Retinal pigment epithelial cell (primary cell): ENCODE results near the gene FRY.

Source experiments
- DNase-seq: peaks from one replicate; pipeline ENCODE4 v3.0.0-alpha.2; 2010; ENCODE audit warnings: low read depth
- H3K4me3 ChIP-seq: 2 replicates; pipeline ENCODE4 v1.5.1; 2011; ENCODE audit warnings: mild to moderate bottlenecking, low read length, control low read depth, moderate library complexity
- TF ChIP-seq, protein P1 (sequence below): conservative IDR thresholded peaks from 2 replicates; pipeline ENCODE4 v1.5.1; 2011; ENCODE audit warnings: low read depth, low read length, control low read depth, inconsistent platforms

The FRY gene

DNA sequence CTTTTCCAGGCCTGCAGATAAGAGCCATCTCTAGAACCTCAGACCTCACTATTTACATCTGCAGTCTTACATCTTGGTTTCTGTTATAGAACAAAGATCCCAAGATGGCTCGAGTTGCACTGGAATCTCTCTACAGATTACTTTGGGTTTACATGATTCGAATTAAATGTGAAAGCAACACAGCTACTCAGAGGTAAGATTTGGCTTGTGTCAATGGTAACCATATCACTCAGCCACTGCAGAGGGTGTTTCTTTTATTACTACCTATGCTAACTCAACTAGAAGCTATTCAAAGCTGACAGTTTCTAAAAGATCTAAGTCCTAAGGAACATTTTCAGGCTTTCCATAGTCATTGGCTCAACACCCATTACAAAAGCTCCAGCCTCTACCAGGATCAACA lies 115.6 kb downstream of the FRY start:
- DNase-seq = no peak
- TF ChIP-seq, protein P1, sequence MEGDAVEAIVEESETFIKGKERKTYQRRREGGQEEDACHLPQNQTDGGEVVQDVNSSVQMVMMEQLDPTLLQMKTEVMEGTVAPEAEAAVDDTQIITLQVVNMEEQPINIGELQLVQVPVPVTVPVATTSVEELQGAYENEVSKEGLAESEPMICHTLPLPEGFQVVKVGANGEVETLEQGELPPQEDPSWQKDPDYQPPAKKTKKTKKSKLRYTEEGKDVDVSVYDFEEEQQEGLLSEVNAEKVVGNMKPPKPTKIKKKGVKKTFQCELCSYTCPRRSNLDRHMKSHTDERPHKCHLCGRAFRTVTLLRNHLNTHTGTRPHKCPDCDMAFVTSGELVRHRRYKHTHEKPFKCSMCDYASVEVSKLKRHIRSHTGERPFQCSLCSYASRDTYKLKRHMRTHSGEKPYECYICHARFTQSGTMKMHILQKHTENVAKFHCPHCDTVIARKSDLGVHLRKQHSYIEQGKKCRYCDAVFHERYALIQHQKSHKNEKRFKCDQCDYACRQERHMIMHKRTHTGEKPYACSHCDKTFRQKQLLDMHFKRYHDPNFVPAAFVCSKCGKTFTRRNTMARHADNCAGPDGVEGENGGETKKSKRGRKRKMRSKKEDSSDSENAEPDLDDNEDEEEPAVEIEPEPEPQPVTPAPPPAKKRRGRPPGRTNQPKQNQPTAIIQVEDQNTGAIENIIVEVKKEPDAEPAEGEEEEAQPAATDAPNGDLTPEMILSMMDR = no peak
- H3K4me3 ChIP-seq = no peak overlapping the region

DNA sequence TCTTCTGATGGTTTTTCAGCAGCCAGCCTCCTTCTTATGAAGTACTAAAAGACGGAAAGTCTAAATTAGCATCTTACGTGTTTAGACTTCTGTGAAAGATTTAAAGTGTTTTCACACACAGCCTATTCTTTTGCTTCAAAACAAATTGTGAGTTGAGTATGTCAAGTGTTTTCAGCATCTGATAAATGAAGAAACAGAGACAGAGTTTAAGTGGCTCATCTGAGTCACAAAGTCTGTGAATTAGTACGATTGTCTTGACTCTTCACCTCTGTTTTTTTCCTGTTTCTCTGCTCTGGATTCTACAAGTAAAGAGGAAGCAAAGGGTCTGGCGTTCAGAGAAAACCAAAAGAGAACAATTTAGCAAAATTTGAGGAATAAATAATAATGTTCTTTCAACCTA lies 116.4 kb downstream of the FRY start:
- TF ChIP-seq, protein P1 = no peak

DNA sequence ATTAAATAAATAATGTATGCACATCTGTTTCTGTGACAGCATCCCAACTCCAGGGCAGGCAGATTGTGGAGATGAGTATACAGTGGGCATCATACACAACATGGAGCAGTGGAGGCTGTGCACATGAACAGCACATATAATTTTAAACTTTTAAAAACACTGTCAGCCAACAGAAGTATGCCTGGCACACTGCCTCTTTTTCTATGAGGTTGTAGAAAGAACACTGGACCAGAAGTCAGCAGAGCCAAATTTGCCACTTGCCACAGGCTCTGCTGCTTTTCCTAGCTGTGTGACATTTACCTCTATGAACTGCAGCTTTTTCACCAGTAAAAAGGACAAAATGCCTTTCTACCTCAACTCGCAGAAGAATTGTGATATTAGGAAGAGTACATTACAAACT lies 118.7 kb downstream of the FRY start:
- no peak overlapping the region for H3K4me3 ChIP-seq
- DNase-seq = no peak
- TF ChIP-seq, protein P1 = no peak

More for the DNA sequence above, 116.4 kb downstream of the FRY start:
- DNase-seq = no peak
- H3K4me3 ChIP-seq = no peak overlapping the region

DNA sequence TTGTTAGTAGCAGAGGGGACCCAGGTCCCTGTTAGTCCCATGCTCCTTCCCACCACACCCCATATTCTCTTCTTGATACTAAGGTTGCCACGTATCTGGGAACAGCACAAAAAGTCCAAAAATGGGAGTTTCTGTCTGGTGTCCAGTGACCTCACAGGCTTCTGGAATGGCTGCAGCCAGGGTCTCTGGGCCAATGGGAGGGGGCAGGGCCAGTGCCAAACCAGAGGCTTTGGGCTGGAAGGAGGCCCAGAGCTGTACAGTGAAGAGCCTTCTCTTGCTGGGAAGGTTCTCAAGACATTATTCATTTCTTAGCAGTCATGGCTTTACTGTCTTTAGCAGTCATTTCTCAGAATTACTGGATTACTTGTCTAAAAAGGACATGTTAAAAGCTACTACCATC lies 119.2 kb downstream of the FRY start:
- TF ChIP-seq, protein P1 = no peak
- no peak overlapping the region for H3K4me3 ChIP-seq

DNA sequence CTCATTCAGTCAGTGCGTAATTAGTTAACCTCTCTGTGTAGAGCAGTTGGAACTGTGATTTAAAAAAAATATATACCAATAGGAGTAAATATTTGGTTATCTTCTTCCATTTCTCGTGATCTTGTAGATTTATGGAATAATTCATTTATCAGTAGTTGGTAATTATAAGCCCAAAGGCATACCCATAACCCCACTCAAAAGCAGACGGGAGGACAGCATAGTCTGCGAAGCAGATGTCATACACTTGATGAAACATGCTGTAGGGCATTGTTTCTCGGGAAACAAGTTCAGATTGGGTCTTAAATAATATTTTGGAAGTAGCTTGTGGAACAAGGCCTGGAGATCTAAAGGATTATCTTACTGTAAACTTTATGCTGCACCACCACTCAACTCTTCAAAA lies 119.7 kb downstream of the FRY start:
- DNase-seq = no peak
- TF ChIP-seq, protein P1 = no peak
- no peak overlapping the region for H3K4me3 ChIP-seq

More for the DNA sequence above, 119.2 kb downstream of the FRY start:
- DNase-seq = no peak

DNA sequence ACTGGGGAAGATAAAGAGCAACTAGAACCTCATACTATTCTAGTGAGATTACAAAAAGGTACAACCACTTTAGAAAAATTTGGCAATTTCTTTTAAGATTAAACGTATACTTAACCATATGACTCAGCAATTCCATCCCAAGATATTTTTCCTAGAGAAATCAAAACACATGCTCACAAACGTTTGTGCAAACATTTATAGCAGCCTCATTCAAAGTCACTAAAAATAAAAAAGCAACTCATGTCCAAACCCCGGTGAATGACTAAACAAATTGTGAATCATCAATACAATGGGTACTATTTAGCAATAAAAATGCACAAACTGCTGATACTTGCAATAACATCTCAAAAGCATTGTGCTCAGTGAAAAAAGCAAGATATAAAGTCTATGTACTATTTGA lies 121.5 kb downstream of the FRY start:
- TF ChIP-seq, protein P1 = no peak
- H3K4me3 ChIP-seq = no peak overlapping the region
- DNase-seq = no peak

DNA sequence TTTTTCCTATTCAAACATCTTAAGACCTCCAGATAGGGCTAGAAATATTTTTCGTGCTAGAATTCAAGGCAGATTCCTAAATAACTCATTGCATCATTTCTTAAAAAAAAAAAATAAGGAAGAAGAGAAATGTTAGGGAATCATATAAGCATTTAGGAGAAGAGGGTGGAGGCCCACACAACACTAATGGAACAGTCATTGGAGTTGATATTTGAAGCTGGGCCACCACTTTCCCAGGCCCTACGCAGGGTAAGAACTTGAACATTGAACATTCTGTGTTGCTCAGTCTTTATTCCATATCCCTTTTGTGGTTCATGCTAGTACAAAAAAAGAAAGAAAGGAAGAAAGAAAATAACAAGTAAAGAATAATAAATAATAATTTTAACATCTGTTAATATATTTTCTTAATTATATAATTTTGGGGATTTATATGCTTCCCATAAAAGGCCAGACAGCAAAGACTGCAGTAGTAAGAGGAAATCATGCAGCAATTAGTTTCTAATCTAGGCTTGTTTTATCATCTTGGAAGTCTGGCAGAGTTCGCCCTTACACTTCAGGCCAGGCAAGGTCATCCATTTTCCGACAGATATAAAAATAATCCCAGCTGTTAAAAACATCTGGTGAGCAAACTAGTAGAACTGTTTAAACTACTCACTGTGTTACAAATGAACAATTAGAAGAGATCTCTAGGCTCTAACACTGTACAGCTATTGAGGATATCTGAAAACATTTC lies 127.7 kb downstream of the FRY start:
- H3K4me3 ChIP-seq = no peak overlapping the region
- DNase-seq = no peak
- TF ChIP-seq, protein P1 = no peak
